Esophagus (tissue), 2 donors: ENCODE results near the gene CFAP70. TPM values are rescaled to one million over a fixed set of nuclear protein-coding genes. Genes with fewer than 3 reads are reported as not detected.

Source experiments
- H3K27ac ChIP-seq, 2 donors: one replicate each; pipeline ENCODE4 v1.5.1; 2013; ENCODE audit warnings: low read depth in 2 of 2, mild to moderate bottlenecking in 2 of 2, inconsistent platforms in 1 of 2, low read length in 1 of 2, moderate library complexity in 1 of 2
- H3K27me3 ChIP-seq, 2 donors: one replicate each; pipeline ENCODE4 v1.6.1; 2013; ENCODE audit warnings: low read length in 2 of 2, control low read depth in 1 of 2, mild to moderate bottlenecking in 1 of 2; ENCODE audit not compliant: insufficient read depth in 2 of 2, control insufficient read depth in 1 of 2
- H3K36me3 ChIP-seq, 2 donors: one replicate each; pipeline ENCODE4 v1.6.1; 2013; ENCODE audit warnings: low read length in 1 of 2; ENCODE audit not compliant: control insufficient read depth in 2 of 2, insufficient read depth in 2 of 2
- H3K4me1 ChIP-seq, 2 donors: one replicate each; pipeline ENCODE4 v1.6.1; 2013; ENCODE audit warnings: low read length in 1 of 2; ENCODE audit not compliant: control insufficient read depth in 2 of 2, insufficient read depth in 2 of 2
- H3K4me3 ChIP-seq, 2 donors: one replicate each; pipeline ENCODE4 v1.5.1; 2013; ENCODE audit warnings: low read length in 2 of 2, mild to moderate bottlenecking in 2 of 2, low read depth in 1 of 2, moderate library complexity in 1 of 2
- H3K9me3 ChIP-seq, 2 donors: one replicate each; pipeline ENCODE4 v1.6.1; 2013; ENCODE audit warnings: mild to moderate bottlenecking in 2 of 2, low read depth in 1 of 2, low read length in 1 of 2, moderate library complexity in 1 of 2; ENCODE audit not compliant: control insufficient read depth in 2 of 2, insufficient read depth in 1 of 2
- WGBS, 2 donors: extraction: QIAGEN DNeasy Blood & Tissue Kit; methylation state at CpG; one replicate each; pipeline ENCODE4 v1.1.7; 2013; 5-methylcytosine and 5-hydroxymethylcytosine counted together
- polyA plus RNA-seq, 2 donors: library from polyadenylated mRNA; stranded (reverse); fragments of 200-250 nt; gene quantifications; one replicate each; pipeline ENCODE4 v1.2.3, GENCODE V29; 2013
- donor health status: healthy with polysubstance abuse.
- donor health status: Bipolar disorder and iron deficiency.

CFAP70 gene
- polyA plus RNA-seq, 2 donors: 0.60 to 1.2 TPM

DNA sequence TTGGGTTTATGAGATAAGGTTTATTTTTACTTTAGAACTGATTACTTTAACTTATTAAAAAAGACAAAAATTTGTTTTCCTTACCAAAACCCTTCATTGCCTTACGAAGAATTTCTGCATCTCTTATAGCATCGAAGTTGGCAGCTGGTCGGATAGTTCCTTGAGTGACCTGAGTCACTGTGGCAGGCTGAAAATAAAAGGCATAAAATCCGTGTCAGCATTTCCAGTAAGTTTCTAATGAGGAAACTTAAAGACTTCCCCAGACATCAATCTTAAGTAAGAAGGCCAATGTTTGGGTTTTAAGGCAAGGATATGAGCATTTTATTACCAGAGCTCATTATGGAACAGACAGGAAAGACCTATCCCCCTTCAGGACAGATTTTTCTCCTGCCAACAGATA lies 29.6 kb upstream of the CFAP70 start:
- Histone ChIP-seq H3K27me3 (no peaks in the 10 kb centered on the region), H3K36me3 (peaks cover 11 to 26% of the 10 kb centered on the region in 2 donors), H3K9me3 (no peaks in the 10 kb centered on the region), H3K27ac (no peak overlapping the region), H3K4me3 (no peak overlapping the region), H3K4me1 (no peaks in the 10 kb centered on the region)
- 93% methylated on average over 4 of the region's 4 CpGs for WGBS, 2 donors

DNA sequence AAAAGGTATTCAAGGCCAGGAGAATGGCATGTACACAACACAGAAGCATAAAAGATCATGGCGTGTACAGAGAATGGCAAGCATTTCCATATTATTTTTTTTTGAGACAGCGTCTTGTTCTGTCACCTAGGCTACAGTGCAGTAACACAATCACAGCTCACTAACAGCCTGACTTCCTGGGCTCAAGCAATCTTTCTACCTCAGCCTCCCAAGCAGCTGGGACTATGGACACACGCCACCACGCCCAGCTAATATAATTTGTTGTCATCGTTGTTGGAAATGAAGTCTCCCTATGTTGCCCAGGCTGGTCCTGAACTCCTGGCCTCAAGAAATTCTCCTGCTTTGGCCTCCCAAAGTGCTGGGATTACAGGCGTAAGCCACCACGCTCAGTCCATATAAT lies 27.9 kb upstream of the CFAP70 start:
- no peak overlapping the region for H3K4me3 ChIP-seq
- H3K27me3 ChIP-seq: no peaks in the 10 kb centered on the region
- no peak overlapping the region for H3K27ac ChIP-seq
- no peaks in the 10 kb centered on the region for H3K9me3 ChIP-seq
- peaks cover 11 to 31% of the 10 kb centered on the region in 2 donors for H3K36me3 ChIP-seq
- H3K4me1 ChIP-seq: no peaks in the 10 kb centered on the region
- WGBS, 2 donors: 93 to 98% methylated on average over 7 of the region's 7 CpGs

DNA sequence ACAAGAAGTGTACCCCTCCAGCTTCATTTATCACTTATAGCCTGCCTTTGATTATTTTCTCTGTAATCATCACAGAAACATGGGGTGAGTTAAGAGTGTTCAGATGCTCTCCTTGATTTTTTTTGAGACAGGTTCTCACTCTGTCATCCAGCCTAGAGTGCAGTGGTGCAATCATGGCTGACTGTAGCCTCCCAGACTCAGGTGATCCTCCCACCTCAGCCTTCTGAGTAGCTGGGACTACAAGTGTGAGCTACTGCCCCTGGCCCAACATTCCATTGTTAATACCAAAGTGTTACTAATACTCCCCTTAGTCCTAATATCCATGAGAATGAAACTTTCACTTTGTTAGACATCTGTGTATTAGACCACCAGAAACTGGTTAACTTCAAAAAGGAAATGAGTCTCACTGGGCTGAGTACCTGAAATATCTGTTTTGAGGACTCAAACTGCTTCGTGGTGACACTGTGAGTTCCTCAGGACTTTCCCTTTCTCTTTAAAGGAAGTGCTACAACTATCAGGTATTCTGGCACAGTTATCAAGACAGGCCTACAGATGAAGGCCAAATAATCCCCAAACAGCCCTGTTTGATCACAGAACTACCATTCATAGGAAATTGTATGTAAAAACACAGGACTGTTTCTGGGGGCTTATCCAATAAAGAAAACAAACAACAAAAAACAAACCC lies 20.5 kb upstream of the CFAP70 start:
- Histone ChIP-seq H3K4me1 (no peaks in the 10 kb centered on the region), H3K27me3 (no peaks in the 10 kb centered on the region), H3K27ac (no peak overlapping the region), H3K36me3 (peaks cover 9 to 12% of the 10 kb centered on the region in 2 donors), H3K4me3 (no peak overlapping the region), H3K9me3 (no peaks in the 10 kb centered on the region)
- WGBS, 2 donors: 70 to 81% methylated on average over 1 of the region's 1 CpG

DNA sequence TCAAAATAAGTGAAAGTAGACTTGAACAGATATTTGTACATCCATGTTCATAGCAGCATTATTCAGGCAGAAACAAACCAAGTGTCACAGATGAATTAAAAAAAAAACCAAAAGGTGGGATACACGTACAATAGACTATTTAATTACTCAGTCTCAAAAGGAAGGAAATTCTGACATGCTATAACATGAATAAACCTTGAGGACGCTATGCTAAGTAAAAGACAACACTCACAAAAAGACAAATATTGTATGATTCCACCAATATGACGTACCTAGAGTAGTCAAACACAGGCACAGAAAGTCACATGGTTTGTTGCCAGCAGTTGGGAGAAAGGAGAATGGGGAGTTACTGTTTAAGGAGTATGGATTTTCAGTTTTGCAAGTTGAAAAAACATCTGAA lies 18.0 kb upstream of the CFAP70 start:
- peaks cover 6 to 9% of the 10 kb centered on the region in 2 donors for H3K36me3 ChIP-seq
- no peak overlapping the region for H3K27ac ChIP-seq
- WGBS, 2 donors: 52 to 55% methylated on average over 3 of the region's 3 CpGs
- no peaks in the 10 kb centered on the region for H3K4me1 ChIP-seq
- H3K9me3 ChIP-seq: no peaks in the 10 kb centered on the region
- no peak overlapping the region for H3K4me3 ChIP-seq
- H3K27me3 ChIP-seq: no peaks in the 10 kb centered on the region

DNA sequence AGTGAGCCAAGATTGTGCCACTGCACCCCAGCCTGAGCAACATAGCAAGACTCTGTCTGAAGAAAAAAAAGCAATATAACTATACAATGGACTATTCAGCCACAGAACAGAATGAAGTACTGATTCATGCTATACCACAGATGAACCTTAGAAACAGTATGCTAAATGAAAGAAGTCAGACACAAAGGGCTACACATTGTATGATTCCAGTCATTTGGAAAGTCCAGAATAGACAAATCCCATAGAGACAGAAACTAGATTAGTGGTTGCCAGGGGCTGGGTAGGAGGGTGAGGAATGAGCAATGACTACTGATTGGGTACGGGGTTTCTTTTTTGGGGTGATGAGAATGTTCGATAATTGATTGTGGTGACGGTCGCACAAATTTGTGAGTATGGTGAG lies 9.6 kb upstream of the CFAP70 start:
- no peaks in the 10 kb centered on the region for H3K4me1 ChIP-seq
- no peak overlapping the region for H3K4me3 ChIP-seq
- peaks cover 2 to 7% of the 10 kb centered on the region in 2 donors for H3K36me3 ChIP-seq
- H3K9me3 ChIP-seq: no peaks in the 10 kb centered on the region
- H3K27ac ChIP-seq: no peak overlapping the region
- H3K27me3 ChIP-seq: no peaks in the 10 kb centered on the region
- 90 to 98% methylated on average over 4 of the region's 4 CpGs for WGBS, 2 donors

DNA sequence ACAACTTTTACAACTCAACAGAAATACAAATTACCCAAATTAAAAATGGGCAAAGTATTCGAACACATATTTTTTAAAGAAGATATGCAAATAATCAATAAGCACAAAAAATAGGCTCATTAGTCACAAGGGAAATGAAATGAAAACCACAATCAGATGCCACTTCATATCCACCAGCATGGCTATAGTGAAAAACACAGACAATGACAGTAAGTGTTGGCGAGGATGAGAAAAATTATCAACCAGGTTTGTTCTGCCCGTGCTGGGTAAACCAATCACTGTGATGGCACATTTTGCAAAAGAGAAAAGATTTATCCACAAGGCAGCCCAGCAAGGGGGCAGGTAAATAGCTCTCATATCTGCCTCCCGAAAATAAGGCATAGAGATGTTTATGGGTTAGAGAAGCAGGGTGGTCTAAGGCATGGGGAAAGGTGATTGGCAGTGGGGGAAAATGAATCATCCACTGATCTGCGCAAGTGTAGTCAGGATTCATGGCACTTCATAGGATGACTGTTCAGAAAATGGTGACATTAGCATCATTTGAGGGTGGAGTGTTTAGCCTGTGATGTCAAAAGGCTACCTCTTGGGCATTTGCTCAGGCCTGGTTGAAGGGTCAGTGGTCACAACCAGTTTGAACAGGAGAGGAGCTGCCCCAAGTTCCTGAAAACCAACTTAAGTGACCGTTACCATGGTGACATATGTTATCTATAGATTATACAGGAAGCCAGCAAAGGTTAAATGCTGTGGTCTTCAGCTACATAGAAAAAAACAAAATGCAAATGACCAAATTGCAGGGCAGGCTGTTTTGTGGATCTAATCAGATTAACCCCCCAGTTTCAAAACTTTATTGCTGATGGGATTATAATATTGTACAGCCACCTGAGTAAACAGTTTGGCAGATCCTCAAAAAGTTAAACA lies 8.0 kb upstream of the CFAP70 start:
- no peaks in the 10 kb centered on the region for H3K27me3 ChIP-seq
- 88 to 89% methylated on average over 6 of the region's 6 CpGs for WGBS, 2 donors
- no peak overlapping the region for H3K27ac ChIP-seq
- no peaks in the 10 kb centered on the region for H3K4me1 ChIP-seq
- H3K9me3 ChIP-seq: no peaks in the 10 kb centered on the region
- no peak overlapping the region for H3K4me3 ChIP-seq
- H3K36me3 ChIP-seq: peaks cover 2 to 7% of the 10 kb centered on the region in 2 donors

DNA sequence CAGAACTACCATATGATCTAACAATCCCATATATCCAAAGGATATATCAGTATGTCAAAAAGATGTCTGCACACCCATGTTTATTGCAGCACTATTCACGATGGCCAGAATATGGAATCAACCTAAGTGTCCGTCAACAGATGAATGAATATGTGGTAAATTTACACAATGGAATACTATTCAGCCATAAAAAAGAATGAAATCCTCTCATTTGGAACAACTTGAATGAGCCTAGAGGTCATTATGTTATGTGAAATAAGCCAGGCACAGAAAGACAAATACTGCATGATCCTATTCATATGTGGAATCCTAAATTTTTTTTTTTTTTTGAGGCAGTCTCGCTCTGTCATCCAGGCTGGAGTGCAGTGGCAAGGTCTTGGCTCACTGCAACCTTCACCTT lies 6.3 kb upstream of the CFAP70 start:
- peaks cover 2 to 7% of the 10 kb centered on the region in 2 donors for H3K36me3 ChIP-seq
- 99% methylated on average over 3 of the region's 3 CpGs for WGBS, 2 donors
- H3K4me3 ChIP-seq: no peak overlapping the region
- no peaks in the 10 kb centered on the region for H3K27me3 ChIP-seq
- no peak overlapping the region for H3K27ac ChIP-seq
- H3K4me1 ChIP-seq: no peaks in the 10 kb centered on the region
- H3K9me3 ChIP-seq: no peaks in the 10 kb centered on the region

DNA sequence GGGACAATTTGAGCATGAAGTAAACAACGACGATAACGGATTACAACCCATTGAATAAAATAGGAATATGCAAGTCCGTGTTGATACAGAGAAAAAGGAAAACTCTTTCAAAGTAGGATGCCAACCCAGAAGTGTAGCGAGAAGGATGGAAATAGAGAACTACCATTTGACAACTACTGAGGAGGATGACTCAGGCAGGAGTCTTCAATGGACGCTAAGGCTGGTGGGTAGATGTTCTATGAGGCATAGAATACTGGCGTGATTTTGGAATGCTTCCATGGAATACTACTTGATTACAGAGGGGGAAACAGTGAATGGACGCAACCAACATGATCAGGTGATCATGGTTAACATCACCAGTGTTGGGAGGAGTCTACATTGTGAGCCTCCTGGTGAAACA lies 828 bp upstream of the CFAP70 start:
- no peaks in the 10 kb centered on the region for H3K27me3 ChIP-seq
- no peaks in the 10 kb centered on the region for H3K36me3 ChIP-seq
- no peaks in the 10 kb centered on the region for H3K9me3 ChIP-seq
- no peak overlapping the region for H3K27ac ChIP-seq
- peak overlapping the region in 1 of 2 donors; percentile 80 for H3K4me3 ChIP-seq
- WGBS, 2 donors: 66 to 80% methylated on average over 8 of the region's 8 CpGs
- H3K4me1 ChIP-seq: no peaks in the 10 kb centered on the region

DNA sequence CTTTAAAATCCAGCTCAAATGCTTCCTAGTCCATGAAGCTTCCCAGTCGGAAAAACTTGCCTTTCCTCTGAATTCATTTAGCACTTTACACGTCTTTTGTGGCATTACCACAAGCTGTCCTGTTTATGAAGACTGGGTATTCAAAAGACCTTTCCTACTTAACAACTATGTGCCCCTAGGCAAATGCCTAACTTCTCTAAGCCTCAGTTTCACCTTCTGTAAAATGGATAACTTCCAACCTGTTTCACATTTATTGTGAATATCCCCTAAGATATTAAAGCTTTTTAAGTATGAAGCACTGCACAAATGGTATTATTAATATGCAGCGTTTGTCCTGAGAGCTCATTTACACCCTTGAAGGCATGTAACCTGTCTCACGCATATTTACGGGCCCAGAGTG lies 843 bp downstream of the CFAP70 start:
- Histone ChIP-seq H3K27ac (no peak overlapping the region), H3K36me3 (no peaks in the 10 kb centered on the region), H3K27me3 (no peaks in the 10 kb centered on the region), H3K9me3 (no peaks in the 10 kb centered on the region), H3K4me1 (no peaks in the 10 kb centered on the region), H3K4me3 (peak overlapping the region; percentile 80)
- WGBS, 2 donors: 31 to 38% methylated on average over 5 of the region's 5 CpGs
